MM.1S (cell line): ENCODE results near the gene FAM53A.

Experiments
- DNase-seq: peaks from one replicate; pipeline ENCODE4 v3.0.0-alpha.2; 2015
- H2AFZ ChIP-seq: fragments of 300-600 bp; sonication (generic); 2 replicates; pipeline ENCODE4 v1.6.0; 2016; ENCODE audit warnings: antibody characterized with exemption, low read length
- H3F3A ChIP-seq: fragments of 300-600 bp; sonication (generic); 2 replicates; pipeline ENCODE4 v1.6.1; 2016; ENCODE audit warnings: mild to moderate bottlenecking, antibody characterized with exemption, low read length, moderate library complexity, mixed read lengths; ENCODE audit not compliant: insufficient read depth
- H3K27ac ChIP-seq: fragments of 300-600 bp; sonication (generic); 2 replicates; pipeline ENCODE4 v1.5.1; 2016; ENCODE audit warnings: mild to moderate bottlenecking, low read length
- H3K27me3 ChIP-seq: fragments of 300-600 bp; sonication (generic); replicated peaks from 2 replicates; pipeline ENCODE4 v1.6.0; 2016; ENCODE audit warnings: low read length; ENCODE audit not compliant: insufficient read depth
- H3K36me3 ChIP-seq: fragments of 300-600 bp; sonication (generic); replicated peaks from 2 replicates; pipeline ENCODE4 v1.6.1; 2016; ENCODE audit warnings: mild to moderate bottlenecking, low read length, mixed read lengths; ENCODE audit not compliant: insufficient read depth
- H3K4me1 ChIP-seq: fragments of 300-600 bp; sonication (generic); 2 replicates; pipeline ENCODE4 v1.6.1; 2016; ENCODE audit warnings: low read length, mixed read lengths
- H3K4me2 ChIP-seq: fragments of 300-600 bp; sonication (generic); 2 replicates; pipeline ENCODE4 v1.6.0; 2016; ENCODE audit warnings: low read depth, low read length
- H3K4me3 ChIP-seq: fragments of 300-600 bp; sonication (generic); 2 replicates; pipeline ENCODE4 v1.5.1; 2016; ENCODE audit warnings: low read length, mixed read lengths
- H3K79me2 ChIP-seq: fragments of 300-600 bp; sonication (generic); 2 replicates; pipeline ENCODE4 v1.6.1; 2016; ENCODE audit warnings: mixed run types, low read length, mixed read lengths
- H3K9ac ChIP-seq: fragments of 300-600 bp; sonication (generic); 2 replicates; pipeline ENCODE4 v1.6.1; 2016; ENCODE audit warnings: low read length, mixed read lengths
- H3K9me2 ChIP-seq: fragments of 300-600 bp; sonication (generic); replicated peaks from 2 replicates; pipeline ENCODE4 v1.6.1; 2016; ENCODE audit warnings: mild to moderate bottlenecking, low read length, mixed read lengths; ENCODE audit not compliant: insufficient read depth
- H3K9me3 ChIP-seq: fragments of 300-600 bp; sonication (generic); replicated peaks from 2 replicates; pipeline ENCODE4 v1.6.1; 2016; ENCODE audit warnings: mild to moderate bottlenecking, low read length, mixed read lengths; ENCODE audit not compliant: insufficient read depth
- H4K20me1 ChIP-seq: fragments of 300-600 bp; sonication (generic); 2 replicates; pipeline ENCODE4 v1.6.1; 2016; ENCODE audit warnings: mild to moderate bottlenecking, low read length, moderate library complexity, mixed read lengths; ENCODE audit not compliant: insufficient read depth
- CTCF ChIP-seq: fragments of 300-600 bp; sonication (generic); IDR thresholded peaks from 2 replicates; pipeline ENCODE4 v1.5.1; 2016; ENCODE audit warnings: antibody characterized with exemption, low read length, mixed read lengths
- EZH2 ChIP-seq: fragments of 300-600 bp; sonication (generic); optimal IDR thresholded peaks from 2 replicates; pipeline ENCODE3; 2017; ENCODE audit warnings: low read depth, mild to moderate bottlenecking, antibody characterized with exemption, low read length, mixed read lengths
- EZH2phosphoT487 ChIP-seq: fragments of 300-600 bp; sonication (generic); IDR thresholded peaks from 2 replicates; pipeline ENCODE4 v1.6.1; 2018; ENCODE audit warnings: antibody characterized with exemption, low read length

The FAM53A gene

GRCh38 chr4:1627417-1628313 is 56.4 kb downstream of the FAM53A start:
- H3K4me3 ChIP-seq = no peak overlapping the region
- H3K9me3 ChIP-seq = no peaks in the 10 kb centered on the region
- no peak overlapping the region for H2AFZ ChIP-seq
- no peaks in the 10 kb centered on the region for H3K9me2 ChIP-seq
- H3K9ac ChIP-seq = no peak overlapping the region
- no peak overlapping the region for H3K27ac ChIP-seq
- H3K79me2 ChIP-seq = no peaks in the 10 kb centered on the region
- H3K4me1 ChIP-seq = no peaks in the 10 kb centered on the region
- no peak for DNase-seq
- no peak overlapping the region for H3K4me2 ChIP-seq
- no peaks in the 10 kb centered on the region for H4K20me1 ChIP-seq
- TF ChIP-seq EZH2 (no peak), EZH2phosphoT487 (no peak), CTCF (no peak)
- H3F3A ChIP-seq = no peaks in the 10 kb centered on the region
- H3K27me3 ChIP-seq = peaks cover 6% of the 10 kb centered on the region
- H3K36me3 ChIP-seq = no peaks in the 10 kb centered on the region

- H3K9ac ChIP-seq = no peak overlapping the region
- no peaks in the 10 kb centered on the region for H3K9me3 ChIP-seq
- H3K27me3 ChIP-seq = no peaks in the 10 kb centered on the region; the same call in 1 of the 2 replicates
- no peak overlapping the region for H3K27ac ChIP-seq
- H3K4me2 ChIP-seq = no peak overlapping the region
- no peaks in the 10 kb centered on the region for H3K4me1 ChIP-seq
- H3F3A ChIP-seq = no peaks in the 10 kb centered on the region
- TF ChIP-seq EZH2 = no peak
- no peaks in the 10 kb centered on the region for H3K36me3 ChIP-seq
- no peaks in the 10 kb centered on the region for H3K9me2 ChIP-seq
- H3K4me3 ChIP-seq = no peak overlapping the region
- H4K20me1 ChIP-seq = no peaks in the 10 kb centered on the region
- H3K79me2 ChIP-seq = no peaks in the 10 kb centered on the region
- H2AFZ ChIP-seq = no peak overlapping the region
- DNase-seq = no peak
These were observed 57.2 kb downstream of the FAM53A start for GRCh38 chr4:1626941-1627340.

GRCh38 chr4:1626151-1626550 is 58.0 kb downstream of the FAM53A start:
- no peaks in the 10 kb centered on the region for H3K36me3 ChIP-seq
- TF ChIP-seq CTCF (no peak), EZH2phosphoT487 (no peak), EZH2 (no peak)
- DNase-seq = no peak
- no peaks in the 10 kb centered on the region for H4K20me1 ChIP-seq
- H3K4me3 ChIP-seq = no peak overlapping the region
- no peak overlapping the region for H3K9ac ChIP-seq
- H3K4me2 ChIP-seq = no peak overlapping the region
- no peaks in the 10 kb centered on the region for H3K9me3 ChIP-seq
- no peaks in the 10 kb centered on the region; the same call in 1 of the 2 replicates for H3K27me3 ChIP-seq
- H3K79me2 ChIP-seq = no peaks in the 10 kb centered on the region
- H2AFZ ChIP-seq = no peak overlapping the region
- H3K27ac ChIP-seq = no peak overlapping the region
- H3F3A ChIP-seq = no peaks in the 10 kb centered on the region
- no peaks in the 10 kb centered on the region for H3K9me2 ChIP-seq
- H3K4me1 ChIP-seq = no peaks in the 10 kb centered on the region

- TF ChIP-seq EZH2 = no peak
- no peak for TF ChIP-seq CTCF
- TF ChIP-seq EZH2phosphoT487 = no peak
- Histone ChIP-seq H4K20me1 (no peaks in the 10 kb centered on the region), H3K9me3 (no peaks in the 10 kb centered on the region), H3K9me2 (no peaks in the 10 kb centered on the region), H3K9ac (no peak overlapping the region), H3K4me3 (no peak overlapping the region), H3K4me2 (no peak overlapping the region), H3F3A (no peaks in the 10 kb centered on the region), H3K36me3 (no peaks in the 10 kb centered on the region), H3K27me3 (no peaks in the 10 kb centered on the region; the same call in 1 of the 2 replicates), H3K79me2 (no peaks in the 10 kb centered on the region), H3K4me1 (no peaks in the 10 kb centered on the region), H2AFZ (no peak overlapping the region), H3K27ac (no peak overlapping the region)
- no peak for DNase-seq
These were observed 58.4 kb downstream of the FAM53A start for GRCh38 chr4:1625600-1626138.
